PC-3 (cell line): ENCODE measurements around the gene OSBPL2. TPM values are rescaled to one million over a fixed set of nuclear protein-coding genes. Genes with fewer than 3 reads are reported as not detected.

Experiments used
- ATAC-seq: fragments of 200-7000 bp; cut with Tn5 transposase; 2 replicates; pipeline ENCODE4 v1.9.1; 2020; ENCODE audit warnings: mild to moderate bottlenecking, moderate library complexity
- BruUV-seq: library from RNA; stranded (reverse); fragments of 400-500 nt; replicated peaks from 2 replicates; lab custom pipeline; 2021; lab: Mats Ljungman, UMichigan
- CTCF ChIA-PET: fragments of 300-600 bp; sonication (Branson Sonifier 250); formaldehyde crosslinking; loops from one replicate; lab custom pipeline; 2022; ENCODE audit warnings: antibody characterized with exemption; lab: Charles Lee
- POLR2A ChIA-PET: fragments of 300-600 bp; sonication (Branson Sonifier 250); formaldehyde crosslinking; loops from one replicate; lab custom pipeline; 2022; ENCODE audit warnings: antibody characterized with exemption; ENCODE audit not compliant: unreplicated experiment; lab: Charles Lee
- DNase-seq: peaks from one replicate; pipeline ENCODE4 v3.0.0-alpha.2; 2015
- H2AFZ ChIP-seq: fragments of 300-600 bp; sonication (generic); 2 replicates; pipeline ENCODE4 v1.6.0; 2016; ENCODE audit warnings: antibody characterized with exemption, low read length
- H3F3A ChIP-seq: fragments of 300-600 bp; sonication (generic); one replicate; pipeline ENCODE4 v1.6.0; 2017; ENCODE audit warnings: antibody characterized with exemption, low read length, control low read depth, mild to moderate bottlenecking; ENCODE audit not compliant: unreplicated experiment
- H3K27ac ChIP-seq: fragments of 300-600 bp; sonication (generic); 2 replicates; pipeline ENCODE4 v1.5.1; 2016; ENCODE audit warnings: mild to moderate bottlenecking, low read length
- H3K27me3 ChIP-seq: fragments of 300-600 bp; sonication (generic); 2 replicates; pipeline ENCODE4 v1.6.1; 2016; ENCODE audit warnings: low read length, mixed read lengths
- H3K36me3 ChIP-seq: fragments of 300-600 bp; sonication (generic); 2 replicates; pipeline ENCODE4 v1.6.1; 2016; ENCODE audit warnings: low read depth, mixed run types, low read length, mixed read lengths
- H3K4me1 ChIP-seq: fragments of 300-600 bp; sonication (generic); 2 replicates; pipeline ENCODE4 v1.5.1; 2016; ENCODE audit warnings: low read length; ENCODE audit not compliant: insufficient read depth
- H3K4me2 ChIP-seq: fragments of 300-600 bp; sonication (generic); 2 replicates; pipeline ENCODE4 v1.6.0; 2016; ENCODE audit warnings: low read length
- H3K4me3 ChIP-seq: fragments of 300-600 bp; sonication (generic); 2 replicates; pipeline ENCODE4 v1.5.1; 2016; ENCODE audit warnings: mild to moderate bottlenecking, low read length, mixed read lengths
- H3K79me2 ChIP-seq: fragments of 300-600 bp; sonication (generic); 2 replicates; pipeline ENCODE4 v1.6.1; 2017; ENCODE audit warnings: low read length, mixed read lengths
- H3K9ac ChIP-seq: fragments of 300-600 bp; sonication (generic); 2 replicates; pipeline ENCODE4 v1.6.0; 2016; ENCODE audit warnings: mild to moderate bottlenecking, low read length
- H3K9me2 ChIP-seq: fragments of 300-600 bp; sonication (generic); replicated peaks from 2 replicates; pipeline ENCODE4 v1.6.1; 2016; ENCODE audit warnings: mixed run types, low read length, mixed read lengths
- H3K9me3 ChIP-seq: fragments of 300-600 bp; sonication (generic); 2 replicates; pipeline ENCODE4 v1.6.1; 2016; ENCODE audit warnings: low read length, mixed read lengths
- H4K20me1 ChIP-seq: fragments of 300-600 bp; sonication (generic); 2 replicates; pipeline ENCODE4 v1.6.1; 2016; ENCODE audit warnings: low read length, mixed read lengths
- EZH2 ChIP-seq: fragments of 300-600 bp; sonication (generic); IDR thresholded peaks from one replicate; pipeline ENCODE4 v1.6.1; 2017; ENCODE audit warnings: antibody characterized with exemption, mild to moderate bottlenecking, low read length; ENCODE audit not compliant: unreplicated experiment
- EZH2phosphoT487 ChIP-seq: fragments of 300-600 bp; sonication (generic); IDR thresholded peaks from 2 replicates; pipeline ENCODE4 v1.6.1; 2018; ENCODE audit warnings: mild to moderate bottlenecking, antibody characterized with exemption, low read length, borderline replicate concordance
- intact Hi-C: fragments of 100-400 bp; cut with micrococcal nuclease; formaldehyde crosslinking; loops from 2 replicates; pipeline ENCODE4 v1.9.0; 2023
- total RNA-seq: library from RNA; depleted of rRNA; stranded (reverse); fragments of >200 nt; gene quantifications from 2 replicates; pipeline ENCODE4 v1.2.3, GENCODE V29; 2014
- TF ChIP-seq, protein P1 (sequence below): fragments of 300-600 bp; sonication (generic); conservative IDR thresholded peaks from 2 replicates; pipeline ENCODE4 v1.5.1; 2017; ENCODE audit warnings: antibody characterized with exemption, low read depth, mild to moderate bottlenecking, low read length

Gene OSBPL2
- total RNA-seq, 1 experiment from 2014 or later, result 39.7 TPM

- Histone ChIP-seq H3K27me3 (no peaks in the 10 kb centered on the region), H3K9ac (no peak overlapping the region), H3K4me2 (no peak overlapping the region), H4K20me1 (0 out of 2 replicates have a peak, but pooled peaks cover 2% of the 10 kb centered on the region), H3K4me1 (peaks cover 23% of the 10 kb centered on the region), H3K27ac (no peak overlapping the region), H2AFZ (no peak overlapping the region), H3K9me2 (no peaks in the 10 kb centered on the region), H3K79me2 (peaks cover 16% of the 10 kb centered on the region), H3F3A (no peaks in the 10 kb centered on the region), H3K4me3 (no peak overlapping the region), H3K9me3 (no peaks in the 10 kb centered on the region), H3K36me3 (no peaks in the 10 kb centered on the region)
- DNase-seq (no peak), ATAC-seq (no peak)
- no peak for TF ChIP-seq EZH2
- no peak for TF ChIP-seq EZH2phosphoT487
- TF ChIP-seq, protein P1, sequence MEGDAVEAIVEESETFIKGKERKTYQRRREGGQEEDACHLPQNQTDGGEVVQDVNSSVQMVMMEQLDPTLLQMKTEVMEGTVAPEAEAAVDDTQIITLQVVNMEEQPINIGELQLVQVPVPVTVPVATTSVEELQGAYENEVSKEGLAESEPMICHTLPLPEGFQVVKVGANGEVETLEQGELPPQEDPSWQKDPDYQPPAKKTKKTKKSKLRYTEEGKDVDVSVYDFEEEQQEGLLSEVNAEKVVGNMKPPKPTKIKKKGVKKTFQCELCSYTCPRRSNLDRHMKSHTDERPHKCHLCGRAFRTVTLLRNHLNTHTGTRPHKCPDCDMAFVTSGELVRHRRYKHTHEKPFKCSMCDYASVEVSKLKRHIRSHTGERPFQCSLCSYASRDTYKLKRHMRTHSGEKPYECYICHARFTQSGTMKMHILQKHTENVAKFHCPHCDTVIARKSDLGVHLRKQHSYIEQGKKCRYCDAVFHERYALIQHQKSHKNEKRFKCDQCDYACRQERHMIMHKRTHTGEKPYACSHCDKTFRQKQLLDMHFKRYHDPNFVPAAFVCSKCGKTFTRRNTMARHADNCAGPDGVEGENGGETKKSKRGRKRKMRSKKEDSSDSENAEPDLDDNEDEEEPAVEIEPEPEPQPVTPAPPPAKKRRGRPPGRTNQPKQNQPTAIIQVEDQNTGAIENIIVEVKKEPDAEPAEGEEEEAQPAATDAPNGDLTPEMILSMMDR, result no peak
- ChIA-PET POLR2A (no interaction called here), CTCF (no interaction called here)
- intact Hi-C loops, result no loop called here
- BruUV-seq, result no TSS peak
These were observed 3.1 kb upstream of the OSBPL2 start for GRCh38 chr20:62235001-62235776.

DNA sequence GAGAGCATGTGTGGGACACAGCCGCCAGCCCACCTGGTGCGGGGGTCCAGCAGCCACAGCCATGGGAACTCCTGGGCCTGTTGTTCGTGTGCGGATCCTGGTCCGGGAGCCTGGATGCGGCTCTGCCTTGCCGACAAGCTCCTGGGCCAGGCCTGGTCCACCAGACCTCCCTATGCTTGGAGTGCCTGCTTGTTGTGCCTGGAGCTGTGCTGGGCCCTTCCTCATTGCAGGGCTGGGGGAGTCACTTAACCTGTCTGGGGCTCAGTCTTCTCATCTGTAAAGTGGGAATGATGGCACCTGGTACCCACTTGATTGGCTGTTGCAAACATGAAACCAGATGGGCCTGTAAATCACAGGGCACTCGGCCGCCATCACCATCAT, 2.6 kb upstream of the OSBPL2 start:
- Histone ChIP-seq H3K4me2 (no peak overlapping the region), H3K27me3 (no peaks in the 10 kb centered on the region), H4K20me1 (peaks cover 8% of the 10 kb centered on the region; the same call in 1 of the 2 replicates), H3K9ac (no peak overlapping the region), H2AFZ (no peak overlapping the region), H3K9me3 (no peaks in the 10 kb centered on the region), H3K27ac (no peak overlapping the region), H3K4me3 (no peak overlapping the region), H3K4me1 (peaks cover 29% of the 10 kb centered on the region), H3K36me3 (no peaks in the 10 kb centered on the region), H3K9me2 (no peaks in the 10 kb centered on the region), H3F3A (no peaks in the 10 kb centered on the region), H3K79me2 (peaks cover 22% of the 10 kb centered on the region)
- no peak for DNase-seq
- no peak for TF ChIP-seq EZH2
- ATAC-seq, result no peak
- ChIA-PET POLR2A (no interaction called here), CTCF (no interaction called here)
- intact Hi-C loops, result no loop called here
- no TSS peak for BruUV-seq

- Histone ChIP-seq H3K4me1 (peaks cover 29% of the 10 kb centered on the region), H3F3A (no peaks in the 10 kb centered on the region), H2AFZ (no peak overlapping the region), H3K9ac (no peak overlapping the region), H3K79me2 (peaks cover 26% of the 10 kb centered on the region), H3K27ac (no peak overlapping the region), H3K4me3 (no peak overlapping the region), H4K20me1 (peaks cover 11% of the 10 kb centered on the region; the same call in 1 of the 2 replicates), H3K36me3 (no peaks in the 10 kb centered on the region), H3K9me3 (no peaks in the 10 kb centered on the region), H3K9me2 (no peaks in the 10 kb centered on the region), H3K27me3 (no peaks in the 10 kb centered on the region), H3K4me2 (no peak overlapping the region)
- intact Hi-C loops, result no loop called here
- no peak for ATAC-seq
- CTCF ChIA-PET, result no interaction called here
- POLR2A ChIA-PET, result no interaction called here
- no TSS peak for BruUV-seq
- TF ChIP-seq EZH2phosphoT487 (no peak), EZH2 (no peak)
- TF ChIP-seq, protein P1, result no peak
- DNase-seq, result no peak
These were observed 2.1 kb upstream of the OSBPL2 start for GRCh38 chr20:62236200-62236599.
